ENCODE measurements around the gene SPAAR. TPM values are rescaled to one million over a fixed set of nuclear protein-coding genes. Genes with fewer than 3 reads are reported as not detected.

The SPAAR gene
- total and polyA plus RNA-seq, 4 experiments from 2014 or later: not detected

DNA sequence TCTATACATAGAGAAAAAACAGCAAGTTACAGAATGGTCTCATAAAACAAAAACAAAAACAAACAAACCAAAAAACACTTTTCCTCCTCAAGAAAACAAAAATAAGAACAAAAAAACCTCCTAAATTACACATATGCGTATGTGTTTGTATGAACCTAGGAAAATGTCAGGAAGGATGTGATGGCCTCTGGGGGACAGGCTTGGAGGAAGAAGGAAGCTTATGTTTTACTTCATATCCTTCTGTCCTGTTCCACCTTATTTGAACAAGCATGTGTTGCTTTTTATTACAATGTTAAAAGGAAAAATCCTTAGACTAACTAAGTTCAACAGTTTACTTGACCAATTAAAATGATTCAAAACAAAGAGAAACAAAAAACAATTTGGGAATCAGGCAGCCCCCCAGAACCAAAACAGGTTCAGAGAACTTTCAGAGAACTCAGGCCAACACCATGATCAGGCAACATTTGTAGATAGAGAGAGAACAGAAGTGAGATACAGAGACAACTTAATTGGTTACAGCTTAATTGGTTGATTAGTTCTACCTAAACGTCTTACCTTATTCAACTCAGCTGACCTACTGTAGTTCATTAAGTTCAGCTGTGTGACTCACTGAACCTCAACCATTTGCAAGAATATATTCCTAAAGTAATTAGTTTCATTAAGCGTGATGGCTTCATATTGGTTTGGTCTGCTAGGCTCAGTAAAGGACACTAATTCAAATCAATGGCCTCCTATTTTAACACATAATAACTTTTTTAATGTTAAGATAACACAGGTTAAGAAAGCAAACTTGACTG, 10.1 kb downstream of the SPAAR start:
- CTCF ChIA-PET (ENCODE audit: partially characterized antibody): interaction anchor here (0.9 to 7.6 kb wide), 5 partner anchors 8 to 25 kb away, joined by 3 to 50 read pairs (median 5); no protein-coding TSS in a partner anchor
- peak overlapping the region in 5 of 7 donors; percentile 26 to 48 (median 39) for H3K27ac Mint-ChIP-seq
- POLR2A ChIA-PET (ENCODE audit: partially characterized antibody): interaction anchor here (0.6 kb wide), 1 partner anchor 25 kb away, joined by 3 read pairs; no protein-coding TSS in a partner anchor

DNA sequence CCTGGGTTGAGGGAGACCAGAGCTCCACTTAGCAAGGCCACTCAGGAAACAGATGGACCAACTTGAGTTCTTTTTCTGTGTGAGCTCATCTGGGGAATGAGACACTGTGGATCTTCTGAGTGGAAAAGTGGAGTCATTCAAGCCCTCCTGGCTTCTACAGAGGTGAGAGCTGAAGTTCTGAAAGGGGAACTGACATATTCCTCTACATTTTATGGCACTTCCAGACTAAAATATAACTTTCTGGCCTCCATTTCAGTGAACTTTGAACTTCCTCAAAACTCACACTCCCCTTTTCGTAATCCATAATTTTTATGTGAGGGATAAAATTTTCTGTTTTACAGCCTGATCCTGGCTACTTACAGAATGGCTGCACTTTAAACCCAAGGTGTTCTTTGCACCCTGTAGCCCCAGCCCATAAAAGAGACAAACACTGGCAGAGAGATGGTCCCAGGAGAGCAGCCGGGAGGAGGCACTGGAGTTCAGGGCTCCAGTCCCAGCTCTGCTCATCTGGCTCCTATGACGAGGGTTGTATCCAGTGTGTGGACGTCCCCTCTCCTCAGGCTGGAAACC, 10.8 kb downstream of the SPAAR start:
- intact Hi-C loops (cut with micrococcal nuclease): no loop called here
- H3K4me3 ChIP-seq (ENCODE audit: low read length in 2 of 2): no peak overlapping the region
- H3K4me1 ChIP-seq (ENCODE audit: insufficient read depth, low read length): no peaks in the 10 kb centered on the region
- DNase-seq: no peak
- no peak overlapping the region for H3K27ac ChIP-seq (ENCODE audit: low read depth, low read length)
- peak overlapping the region in 2 of 7 donors; percentile 27 to 42 for H3K27ac Mint-ChIP-seq
- H3K9me3 ChIP-seq (ENCODE audit: control insufficient read depth in 1 of 2, low read length in 2 of 2): no peaks in the 10 kb centered on the region
- H3K27me3 ChIP-seq (ENCODE audit: insufficient read depth, low read length): no peaks in the 10 kb centered on the region
- no peak overlapping the region for H3K4me3 Mint-ChIP-seq
- H3K27me3 Mint-ChIP-seq: no peaks in the 10 kb centered on the region
- no peaks in the 10 kb centered on the region for H3K36me3 Mint-ChIP-seq
- peaks cover 8 to 34% (median 11%) of the 10 kb centered on the region in 4 donors for H3K4me1 Mint-ChIP-seq
- no peaks in the 10 kb centered on the region for H3K9me3 Mint-ChIP-seq
- H3K36me3 ChIP-seq (ENCODE audit: insufficient read depth, low read length): no peaks in the 10 kb centered on the region
- POLR2A ChIA-PET (ENCODE audit: partially characterized antibody): interaction anchor here (0.6 to 2.3 kb wide), 2 partner anchors 9 to 24 kb away, joined by 3 to 8 read pairs; no protein-coding TSS in a partner anchor
- CTCF ChIA-PET (ENCODE audit: partially characterized antibody): interaction anchor here (1.6 to 7.6 kb wide), 3 partner anchors 9 to 25 kb away, joined by 5 to 50 read pairs (median 16); no protein-coding TSS in a partner anchor

More for the DNA sequence above, 10.1 kb downstream of the SPAAR start:
- H3K4me1 Mint-ChIP-seq: peaks cover 10 to 38% (median 11%) of the 10 kb centered on the region in 4 donors
- H3K36me3 ChIP-seq (ENCODE audit: insufficient read depth, low read length): no peaks in the 10 kb centered on the region
- no peak for DNase-seq
- H3K36me3 Mint-ChIP-seq: no peaks in the 10 kb centered on the region
- H3K27ac ChIP-seq (ENCODE audit: low read depth, low read length): no peak overlapping the region
- H3K4me3 Mint-ChIP-seq: no peak overlapping the region
- H3K27me3 Mint-ChIP-seq: no peaks in the 10 kb centered on the region
- H3K9me3 ChIP-seq (ENCODE audit: control insufficient read depth in 1 of 2, low read length in 2 of 2): no peaks in the 10 kb centered on the region
- no peaks in the 10 kb centered on the region for H3K27me3 ChIP-seq (ENCODE audit: insufficient read depth, low read length)
- no peaks in the 10 kb centered on the region for H3K4me1 ChIP-seq (ENCODE audit: insufficient read depth, low read length)
- H3K9me3 Mint-ChIP-seq: no peaks in the 10 kb centered on the region
- intact Hi-C loops (cut with micrococcal nuclease): no loop called here
- H3K4me3 ChIP-seq (ENCODE audit: low read length in 2 of 2): no peak overlapping the region

DNA sequence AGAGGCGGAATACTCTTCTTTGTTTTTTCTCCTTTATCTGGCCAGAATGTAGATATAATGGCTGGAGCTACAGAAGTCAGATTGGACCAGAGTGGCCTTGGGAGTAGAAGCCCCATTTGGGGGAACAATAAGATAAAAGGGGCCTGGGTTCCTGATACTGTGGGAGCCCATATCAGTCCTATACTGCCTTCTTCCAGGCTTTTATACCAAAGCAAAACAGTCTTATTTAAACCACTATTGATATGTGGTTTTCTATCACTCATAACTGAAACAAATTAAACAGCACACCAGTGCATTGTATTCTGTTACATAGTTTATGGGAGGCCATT, 14.3 kb downstream of the SPAAR start:
- H3K27ac Mint-ChIP-seq: no peak overlapping the region
- ChIA-PET POLR2A (ENCODE audit: partially characterized antibody) (no interaction called here), CTCF (ENCODE audit: partially characterized antibody) (interaction anchor here (0.6 to 7.6 kb wide), 5 partner anchors 9 to 42 kb away, joined by 3 to 50 read pairs (median 3); partner anchors contain the start of gene HRCT1)
- H3K9me3 Mint-ChIP-seq: no peaks in the 10 kb centered on the region
- no peaks in the 10 kb centered on the region for H3K27me3 Mint-ChIP-seq
- Histone ChIP-seq H3K4me3 (ENCODE audit: low read length in 2 of 2) (no peak overlapping the region), H3K4me1 (ENCODE audit: insufficient read depth, low read length) (no peaks in the 10 kb centered on the region), H3K27me3 (ENCODE audit: insufficient read depth, low read length) (no peaks in the 10 kb centered on the region), H3K9me3 (ENCODE audit: control insufficient read depth in 1 of 2, low read length in 2 of 2) (no peaks in the 10 kb centered on the region), H3K36me3 (ENCODE audit: insufficient read depth, low read length) (no peaks in the 10 kb centered on the region), H3K27ac (ENCODE audit: low read depth, low read length) (no peak overlapping the region)
- H3K4me1 Mint-ChIP-seq: peaks cover 3 to 21% (median 5%) of the 10 kb centered on the region in 4 donors
- DNase-seq: no peak
- no peak overlapping the region for H3K4me3 Mint-ChIP-seq
- intact Hi-C loops (cut with micrococcal nuclease): no loop called here
- H3K36me3 Mint-ChIP-seq: no peaks in the 10 kb centered on the region

DNA sequence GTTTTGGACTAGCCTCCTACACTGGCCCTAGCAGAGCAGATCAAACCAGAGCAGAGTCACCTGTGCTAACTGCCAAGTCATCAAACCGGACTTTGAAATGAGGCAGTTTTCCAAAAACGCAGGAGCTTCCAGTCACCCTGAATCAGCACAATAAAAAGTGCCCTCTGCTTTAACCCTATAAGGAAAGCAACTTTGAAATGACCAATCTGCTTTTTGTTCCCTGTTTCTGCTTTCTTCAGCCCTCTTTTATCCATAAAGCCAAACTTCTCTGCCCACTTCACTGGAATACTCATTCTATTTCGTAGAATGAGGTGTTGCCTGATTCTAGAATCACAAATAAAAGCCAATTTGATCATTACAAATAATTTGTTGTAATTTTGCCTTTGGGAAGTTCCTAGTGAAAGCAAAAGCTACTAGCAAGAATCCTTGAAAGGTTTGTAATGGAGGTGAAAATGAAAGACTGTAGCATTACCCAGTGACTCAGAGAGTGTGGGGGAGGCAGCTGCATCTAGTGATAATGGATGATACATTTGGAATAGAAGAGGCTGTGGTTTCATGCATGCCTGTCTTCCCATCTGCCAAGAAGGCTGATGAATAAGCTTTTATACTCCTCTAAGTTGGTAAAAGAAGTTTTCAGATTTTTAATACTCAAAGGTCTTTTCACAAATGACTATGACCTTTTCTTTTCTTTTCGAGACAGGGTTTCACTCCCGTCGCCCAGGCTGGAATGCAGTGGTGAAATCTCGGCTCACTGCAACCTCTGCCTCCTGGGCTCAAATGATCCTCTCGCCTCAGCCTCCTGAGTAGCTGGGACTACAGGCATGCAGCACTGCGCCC, 14.9 kb downstream of the SPAAR start:
- H3K27ac Mint-ChIP-seq: peak overlapping the region in 1 of 7 donors; percentile 37
- H3K4me3 Mint-ChIP-seq: no peak overlapping the region
- no peaks in the 10 kb centered on the region for H3K9me3 Mint-ChIP-seq
- ChIA-PET POLR2A (ENCODE audit: partially characterized antibody) (interaction anchor here (1.3 kb wide), 1 partner anchor 21 kb away, joined by 3 read pairs; no protein-coding TSS in a partner anchor), CTCF (ENCODE audit: partially characterized antibody) (interaction anchor here (0.6 to 7.6 kb wide), 5 partner anchors 8 to 42 kb away, joined by 3 to 50 read pairs (median 4); partner anchors contain the start of gene HRCT1)
- Histone ChIP-seq H3K4me3 (ENCODE audit: low read length in 2 of 2) (no peak overlapping the region), H3K27ac (ENCODE audit: low read depth, low read length) (no peak overlapping the region), H3K27me3 (ENCODE audit: insufficient read depth, low read length) (no peaks in the 10 kb centered on the region), H3K9me3 (ENCODE audit: control insufficient read depth in 1 of 2, low read length in 2 of 2) (no peaks in the 10 kb centered on the region), H3K36me3 (ENCODE audit: insufficient read depth, low read length) (no peaks in the 10 kb centered on the region), H3K4me1 (ENCODE audit: insufficient read depth, low read length) (no peaks in the 10 kb centered on the region)
- intact Hi-C loops (cut with micrococcal nuclease): no loop called here
- no peaks in the 10 kb centered on the region for H3K36me3 Mint-ChIP-seq
- DNase-seq: no peak
- peaks cover 0 to 16% (median 3%) of the 10 kb centered on the region in 4 donors for H3K4me1 Mint-ChIP-seq
- no peaks in the 10 kb centered on the region for H3K27me3 Mint-ChIP-seq

DNA sequence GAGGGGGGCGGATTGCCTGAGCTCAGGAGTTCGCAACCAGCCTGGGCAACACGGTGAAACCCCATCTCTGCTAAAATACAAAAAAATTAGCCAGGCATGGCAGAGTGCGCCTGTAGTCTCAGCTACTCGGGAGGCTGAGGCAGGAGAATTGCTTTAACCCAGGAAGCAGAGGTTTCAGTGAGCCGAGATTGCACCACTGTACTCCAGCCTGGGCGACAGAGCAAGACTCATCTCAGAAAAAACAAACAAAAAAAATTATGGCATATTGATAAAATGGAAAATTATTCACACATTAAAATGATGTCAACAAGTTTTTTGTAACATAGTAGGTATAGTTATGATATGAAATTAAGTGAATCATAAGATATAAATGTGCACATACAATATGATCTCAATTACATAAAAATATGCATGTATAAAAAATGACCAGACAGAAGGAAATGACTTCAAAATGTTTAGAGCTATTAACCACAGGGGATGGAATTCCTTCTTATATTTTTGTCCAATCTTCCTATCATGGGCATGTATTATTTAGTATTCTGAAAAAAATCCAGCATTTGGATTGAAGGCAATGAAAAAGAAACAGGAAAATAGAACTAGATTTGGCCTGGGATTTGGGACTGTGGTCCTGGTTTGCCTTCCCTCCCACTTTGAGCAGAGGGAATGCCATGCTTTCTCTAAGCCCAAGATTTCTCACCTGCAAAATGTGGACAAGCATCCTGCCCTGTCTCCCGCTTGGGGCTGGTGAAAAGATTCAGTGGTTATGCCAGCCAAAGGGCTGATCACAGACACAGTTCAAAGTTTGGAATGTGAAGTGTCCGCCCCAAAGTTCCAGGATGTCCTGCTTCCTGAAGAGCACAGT, 19.5 kb downstream of the SPAAR start:
- no peaks in the 10 kb centered on the region for H3K27me3 ChIP-seq (ENCODE audit: insufficient read depth, low read length)
- H3K4me1 Mint-ChIP-seq: peaks cover 8 to 17% (median 12%) of the 10 kb centered on the region in 4 donors
- H3K4me3 Mint-ChIP-seq: no peak overlapping the region
- intact Hi-C loops (cut with micrococcal nuclease): no loop called here
- no peaks in the 10 kb centered on the region for H3K27me3 Mint-ChIP-seq
- ChIA-PET POLR2A (ENCODE audit: partially characterized antibody) (interaction anchor here (0.9 kb wide), 1 partner anchor 23 kb away, joined by 3 read pairs; the partner anchor contains the start of gene HRCT1), CTCF (ENCODE audit: partially characterized antibody) (interaction anchor here (3.4 to 3.8 kb wide), 2 partner anchors 16 to 25 kb away, joined by 10 to 16 read pairs; no protein-coding TSS in a partner anchor)
- no peak overlapping the region for H3K27ac ChIP-seq (ENCODE audit: low read depth, low read length)
- DNase-seq: no peak
- no peaks in the 10 kb centered on the region for H3K9me3 ChIP-seq (ENCODE audit: control insufficient read depth in 1 of 2, low read length in 2 of 2)
- peaks cover 8% of the 10 kb centered on the region for H3K4me1 ChIP-seq (ENCODE audit: insufficient read depth, low read length)
- H3K27ac Mint-ChIP-seq: no peak overlapping the region
- H3K4me3 ChIP-seq (ENCODE audit: low read length in 2 of 2): no peak overlapping the region
- H3K36me3 Mint-ChIP-seq: no peaks in the 10 kb centered on the region
- no peaks in the 10 kb centered on the region for H3K9me3 Mint-ChIP-seq
- no peaks in the 10 kb centered on the region for H3K36me3 ChIP-seq (ENCODE audit: insufficient read depth, low read length)

DNA sequence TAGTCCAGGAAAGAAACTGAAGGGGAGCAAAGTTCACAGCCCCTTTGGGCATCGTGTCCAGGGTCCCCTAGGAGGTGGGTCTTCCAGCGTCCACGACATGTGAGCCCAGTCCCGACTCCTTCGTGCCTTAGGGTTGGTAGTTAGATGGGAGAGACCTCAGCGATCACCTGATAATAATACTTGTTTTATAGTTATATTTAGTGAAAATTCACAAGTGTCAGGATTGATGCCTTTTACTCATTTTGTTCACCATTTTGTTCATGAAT, 20.1 kb downstream of the SPAAR start:
- intact Hi-C loops (cut with micrococcal nuclease): no loop called here
- Mint-ChIP-seq H3K4me1 (peaks cover 8 to 14% (median 12%) of the 10 kb centered on the region in 4 donors), H3K36me3 (no peaks in the 10 kb centered on the region), H3K27me3 (no peaks in the 10 kb centered on the region), H3K9me3 (no peaks in the 10 kb centered on the region), H3K4me3 (no peak overlapping the region), H3K27ac (no peak overlapping the region)
- ChIA-PET CTCF (ENCODE audit: partially characterized antibody) (interaction anchor here (3.4 kb wide), 1 partner anchor 16 kb away, joined by 16 read pairs; no protein-coding TSS in a partner anchor), POLR2A (ENCODE audit: partially characterized antibody) (no interaction called here)
- Histone ChIP-seq H3K27ac (ENCODE audit: low read depth, low read length) (no peak overlapping the region), H3K4me3 (ENCODE audit: low read length in 2 of 2) (no peak overlapping the region), H3K36me3 (ENCODE audit: insufficient read depth, low read length) (no peaks in the 10 kb centered on the region), H3K9me3 (ENCODE audit: control insufficient read depth in 1 of 2, low read length in 2 of 2) (no peaks in the 10 kb centered on the region), H3K4me1 (ENCODE audit: insufficient read depth, low read length) (peaks cover 8% of the 10 kb centered on the region), H3K27me3 (ENCODE audit: insufficient read depth, low read length) (no peaks in the 10 kb centered on the region)
- DNase-seq: no peak

All from CD4-positive, alpha-beta memory T cell (primary cell).